Tibial nerve (tissue), 4 donors: Measurements from ENCODE around the gene AP3B1.

ENCODE experiments used
- CTCF ChIP-seq, 5 experiments: fragments of 200-600 bp in 3 of 5; fragments of 450-650 bp in 2 of 5; sonication (generic) in 3 of 5; IDR thresholded peaks; one replicate each; pipeline ENCODE4 v1.5.1; 2016 to 2019; ENCODE audit warnings: antibody characterized with exemption in 5 of 5, mild to moderate bottlenecking in 3 of 5, moderate library complexity in 2 of 5
- EP300 ChIP-seq, 2 donors: sonication (generic); formaldehyde crosslinking; IDR thresholded peaks; one replicate each; pipeline ENCODE4 v1.6.1; 2017; ENCODE audit warnings: antibody characterized with exemption in 2 of 2, mild to moderate bottlenecking in 1 of 2
- POLR2A ChIP-seq, 2 donors: fragments of 450-650 bp; IDR thresholded peaks; one replicate each; pipeline ENCODE4 v1.6.1; 2017; ENCODE audit warnings: antibody characterized with exemption in 2 of 2, mild to moderate bottlenecking in 2 of 2, moderate library complexity in 2 of 2

- TF ChIP-seq CTCF (IDR thresholded peaks at IDR 0.05) (no peak), EP300 (IDR thresholded peaks at IDR 0.05) (no peak), POLR2A (IDR thresholded peaks at IDR 0.05) (no peak)
These were observed 237.5 kb downstream of the AP3B1 start for GRCh38 chr5:78056901-78057514.
